Stimulated activated CD8-positive, alpha-beta memory T cell treated with anti-CD3 and anti-CD28 coated beads, Interleukin-15, amount 100 ng/mL, for 48 hours (primary cell): Measurements from ENCODE around the gene LAMP1.
A peak's percentile ranks its signal among the peaks of the same experiment; 100 is the strongest.
"Not testable (repeated sequence)": the region's sequence is repeated elsewhere in the genome, so short reads cannot be mapped to it uniquely, and the experiment has no call there.

Experiments
- DNase-seq, 2 donors: peaks; one replicate each; pipeline ENCODE4 v3.0.0-alpha.2; 2020; ENCODE audit warnings: low read depth in 2 of 2

Gene LAMP1

GRCh38 chr13:113296823-113297369 is at the start of gene LAMP1:
Gene LAMP1, plus strand, starts transcription at chr13:113297239. Its CDS starts 196 bp downstream, at chr13:113297435.
- DNase-seq: peak; percentile 99

GRCh38 chr13:113252516-113253095 is 44.4 kb upstream of the LAMP1 start:
- DNase-seq: no peak

GRCh38 chr13:113257908-113258307 is 39.1 kb upstream of the LAMP1 start:
- DNase-seq: not testable (repeated sequence)

- no peak for DNase-seq
These were observed 38.6 kb upstream of the LAMP1 start for GRCh38 chr13:113258321-113259054.

- DNase-seq: no peak
These were observed 36.0 kb upstream of the LAMP1 start for GRCh38 chr13:113260996-113261395.

- DNase-seq: not testable (repeated sequence)
These were observed 34.0 kb upstream of the LAMP1 start for GRCh38 chr13:113263016-113263415.

- no peak for DNase-seq
These were observed 29.2 kb upstream of the LAMP1 start for GRCh38 chr13:113267642-113268405.

GRCh38 chr13:113272031-113272430 is 25.0 kb upstream of the LAMP1 start:
- no peak for DNase-seq

- DNase-seq: no peak
These were observed 24.3 kb upstream of the LAMP1 start for GRCh38 chr13:113272701-113273181.

GRCh38 chr13:113273321-113273720 is 23.7 kb upstream of the LAMP1 start:
- DNase-seq: no peak

GRCh38 chr13:113273851-113274590 is 23.0 kb upstream of the LAMP1 start:
- no peak for DNase-seq

GRCh38 chr13:113274721-113275120 is 22.3 kb upstream of the LAMP1 start:
- DNase-seq: no peak

- no peak for DNase-seq
These were observed 21.7 kb upstream of the LAMP1 start for GRCh38 chr13:113275387-113275786.

- no peak for DNase-seq
These were observed 16.9 kb upstream of the LAMP1 start for GRCh38 chr13:113280126-113280525.

- DNase-seq: no peak
These were observed 13.1 kb upstream of the LAMP1 start for GRCh38 chr13:113283904-113284303.

- DNase-seq: no peak
These were observed 8.2 kb upstream of the LAMP1 start for GRCh38 chr13:113288880-113289279.

- no peak for DNase-seq
These were observed 5.9 kb upstream of the LAMP1 start for GRCh38 chr13:113291129-113291528.

- DNase-seq: peak in 1 of 2 donors; percentile 6
These were observed 4.8 kb upstream of the LAMP1 start for GRCh38 chr13:113292021-113292862.

- DNase-seq: no peak
These were observed 3.4 kb upstream of the LAMP1 start for GRCh38 chr13:113293686-113294085.

- DNase-seq: no peak
These were observed 1.3 kb upstream of the LAMP1 start for GRCh38 chr13:113295776-113296175.
